GM12891 (cell line): ENCODE measurements around the gene HSPB6.

Experiments
- DNase-seq: peaks from one replicate; pipeline ENCODE4 v3.0.0; 2011; ENCODE audit warnings: low spot score; ENCODE audit not compliant: insufficient read length
- FAIRE-seq: peaks from 2 replicates; lab custom pipeline; 2011; peaks lifted over from hg19 to GRCh38; lab: Jason Lieb, UNC
- PAX5 ChIP-seq: IDR thresholded peaks from 2 replicates; pipeline ENCODE4 v1.6.1; 2011; ENCODE audit warnings: low read length, moderate library complexity, mild to moderate bottlenecking; ENCODE audit not compliant: insufficient read depth, severe bottlenecking
- POLR2A ChIP-seq: IDR thresholded peaks from 2 replicates; pipeline ENCODE4 v1.6.1; 2011; ENCODE audit warnings: low read depth, low read length, control low read depth
- POLR2AphosphoS5 ChIP-seq: IDR thresholded peaks from 2 replicates; pipeline ENCODE4 v1.6.1; 2011; ENCODE audit warnings: low read depth, low read length, control low read depth
- POU2F2 ChIP-seq: IDR thresholded peaks from 2 replicates; pipeline ENCODE4 v1.6.1; 2011; ENCODE audit warnings: low read depth, mild to moderate bottlenecking, control low read depth, low read length, moderate library complexity
- SPI1 ChIP-seq: IDR thresholded peaks from 2 replicates; pipeline ENCODE4 v1.6.1; 2011; ENCODE audit warnings: low read depth, low read length, control low read depth
- TAF1 ChIP-seq: IDR thresholded peaks from 2 replicates; pipeline ENCODE4 v1.6.1; 2011; ENCODE audit warnings: low read depth, low read length, control low read depth

The HSPB6 gene

GRCh38 chr19:35723671-35724070 lies 33.2 kb downstream of the HSPB6 start:
- no peak for TF ChIP-seq TAF1
- no peak for TF ChIP-seq SPI1
- no peak for TF ChIP-seq POU2F2
- no peak for TF ChIP-seq POLR2A
- no peak for TF ChIP-seq POLR2AphosphoS5
- no peak for TF ChIP-seq PAX5
- no peak for DNase-seq
- FAIRE-seq, result no peak

- DNase-seq (no peak), FAIRE-seq (no peak)
- TF ChIP-seq SPI1 (no peak), TAF1 (no peak), POLR2A (no peak), POU2F2 (no peak), PAX5 (no peak), POLR2AphosphoS5 (no peak; the same call in 1 of the 2 replicates)
Measured at GRCh38 chr19:35722897-35723296, 33.9 kb downstream of the HSPB6 start.

GRCh38 chr19:35722461-35722860 lies 34.4 kb downstream of the HSPB6 start:
- no peak for TF ChIP-seq TAF1
- no peak for TF ChIP-seq POLR2A
- no peak for TF ChIP-seq POU2F2
- TF ChIP-seq SPI1, result no peak
- no peak for TF ChIP-seq PAX5
- TF ChIP-seq POLR2AphosphoS5, result no peak; the same call in 1 of the 2 replicates
- DNase-seq (no peak), FAIRE-seq (no peak)

GRCh38 chr19:35721374-35721773 lies 35.5 kb downstream of the HSPB6 start:
- no peak for TF ChIP-seq SPI1
- no peak for DNase-seq
- FAIRE-seq, result no peak

- no peak for TF ChIP-seq TAF1
- TF ChIP-seq SPI1, result no peak
- TF ChIP-seq PAX5, result no peak
- TF ChIP-seq POU2F2, result no peak
- TF ChIP-seq POLR2A, result peak; percentile 39; the same call in 1 of the 2 replicates
- DNase-seq, result no peak
- no peak for FAIRE-seq
Measured at GRCh38 chr19:35720648-35721047, 36.2 kb downstream of the HSPB6 start.

- FAIRE-seq (no peak), DNase-seq (no peak)
- TF ChIP-seq POLR2A (no peak), POLR2AphosphoS5 (no peak), SPI1 (no peak), POU2F2 (no peak), TAF1 (no peak), PAX5 (no peak)
Measured at GRCh38 chr19:35720163-35720524, 36.7 kb downstream of the HSPB6 start.

- DNase-seq (no peak), FAIRE-seq (no peak)
- no peak for TF ChIP-seq POLR2AphosphoS5
- no peak for TF ChIP-seq TAF1
- no peak for TF ChIP-seq POLR2A
- TF ChIP-seq POU2F2, result no peak
- no peak for TF ChIP-seq PAX5
- TF ChIP-seq SPI1, result no peak
Measured at GRCh38 chr19:35719402-35720162, 37.2 kb downstream of the HSPB6 start.

- DNase-seq, result no peak
- FAIRE-seq, result peak; percentile 64
- peak; percentile 53; the same call in 1 of the 2 replicates for TF ChIP-seq POLR2AphosphoS5
- TF ChIP-seq TAF1, result no peak
- TF ChIP-seq SPI1, result no peak
Measured at GRCh38 chr19:35718345-35719041, 38.3 kb downstream of the HSPB6 start.

GRCh38 chr19:35717665-35718344 lies 39.0 kb downstream of the HSPB6 start, which contains the start of gene KMT2B:
TSS of gene KMT2B (plus strand) at chr19:35718003. CDS start at chr19:35718019, 16 bp downstream.
- DNase-seq (peak; percentile 99), FAIRE-seq (no peak)
- TF ChIP-seq POLR2AphosphoS5 (no peak), POU2F2 (no peak), TAF1 (no peak)
